DOHH2 (cell line): Measurements from ENCODE around the gene SCARB2.
"Not testable (repeated sequence)": the region's sequence is repeated elsewhere in the genome, so short reads cannot be mapped to it uniquely, and the experiment has no call there.

ENCODE experiments used
- H3F3A ChIP-seq: fragments of 200-600 bp; sonication (generic), shearing (Covaris generic); 2 replicates; pipeline ENCODE4 v1.6.0; 2016; ENCODE audit warnings: antibody characterized with exemption, mild to moderate bottlenecking; ENCODE audit not compliant: control insufficient read depth, insufficient read depth
- H3K27ac ChIP-seq: fragments of 200-600 bp; sonication (generic); 2 replicates; pipeline ENCODE4 v1.5.1; 2014; ENCODE audit warnings: low read depth, mild to moderate bottlenecking, low read length, moderate library complexity
- H3K27me3 ChIP-seq: fragments of 200-600 bp; sonication (generic); 2 replicates; pipeline ENCODE4 v1.6.1; 2014; ENCODE audit warnings: mild to moderate bottlenecking, low read length, mixed read lengths; ENCODE audit not compliant: control insufficient read depth
- H3K36me3 ChIP-seq: fragments of 200-600 bp; sonication (generic); 2 replicates; pipeline ENCODE4 v1.6.1; 2014; ENCODE audit warnings: mild to moderate bottlenecking, low read length, moderate library complexity, mixed read lengths; ENCODE audit not compliant: control insufficient read depth
- H3K4me1 ChIP-seq: fragments of 200-600 bp; sonication (generic); 2 replicates; pipeline ENCODE4 v1.6.1; 2014; ENCODE audit warnings: mild to moderate bottlenecking, low read length, mixed read lengths; ENCODE audit not compliant: control insufficient read depth
- H3K4me2 ChIP-seq: fragments of 200-600 bp; sonication (generic); 2 replicates; pipeline ENCODE4 v1.6.0; 2014; ENCODE audit warnings: mild to moderate bottlenecking, low read length, moderate library complexity
- H3K4me3 ChIP-seq: fragments of 200-600 bp; sonication (generic); 2 replicates; pipeline ENCODE4 v1.5.1; 2014; ENCODE audit warnings: mild to moderate bottlenecking, low read length, mixed read lengths
- H3K79me2 ChIP-seq: fragments of 200-600 bp; sonication (generic); 2 replicates; pipeline ENCODE4 v1.6.1; 2014; ENCODE audit warnings: mild to moderate bottlenecking, low read length, mixed read lengths; ENCODE audit not compliant: control insufficient read depth
- H3K9me2 ChIP-seq: fragments of 200-600 bp; sonication (generic); replicated peaks from 2 replicates; pipeline ENCODE4 v1.6.1; 2014; ENCODE audit warnings: mild to moderate bottlenecking, low read length, mixed read lengths; ENCODE audit not compliant: control insufficient read depth
- H3K9me3 ChIP-seq: fragments of 200-600 bp; sonication (generic); 2 replicates; pipeline ENCODE4 v1.6.1; 2014; ENCODE audit warnings: antibody characterized with exemption, low read length, mixed read lengths; ENCODE audit not compliant: control insufficient read depth, insufficient read depth
- H4K20me1 ChIP-seq: fragments of 200-600 bp; sonication (generic); 2 replicates; pipeline ENCODE4 v1.6.0; 2014; ENCODE audit warnings: low read depth, mild to moderate bottlenecking, antibody characterized with exemption, low read length, moderate library complexity; ENCODE audit not compliant: control insufficient read depth, insufficient read depth
- EZH2phosphoT487 ChIP-seq: fragments of 200-600 bp; sonication (generic); IDR thresholded peaks from 2 replicates; pipeline ENCODE4 v1.6.1; 2017; ENCODE audit warnings: borderline replicate concordance, mild to moderate bottlenecking, antibody characterized with exemption, low read length, moderate library complexity, mixed read lengths
- TF ChIP-seq, protein P1 (sequence below): fragments of 200-600 bp; sonication (generic); IDR thresholded peaks from one replicate; pipeline ENCODE4 v1.5.1; 2014; ENCODE audit warnings: antibody characterized with exemption, mild to moderate bottlenecking, low read depth, low read length; ENCODE audit not compliant: poor library complexity, severe bottlenecking

Gene SCARB2

GRCh38 chr4:76246025-76246424 is 32.4 kb upstream of the SCARB2 start:
- no peaks in the 10 kb centered on the region for H3F3A ChIP-seq
- H3K27me3 ChIP-seq, result no peaks in the 10 kb centered on the region; the same call in 1 of the 2 replicates
- H3K4me1 ChIP-seq, result no peaks in the 10 kb centered on the region
- TF ChIP-seq, protein P1, sequence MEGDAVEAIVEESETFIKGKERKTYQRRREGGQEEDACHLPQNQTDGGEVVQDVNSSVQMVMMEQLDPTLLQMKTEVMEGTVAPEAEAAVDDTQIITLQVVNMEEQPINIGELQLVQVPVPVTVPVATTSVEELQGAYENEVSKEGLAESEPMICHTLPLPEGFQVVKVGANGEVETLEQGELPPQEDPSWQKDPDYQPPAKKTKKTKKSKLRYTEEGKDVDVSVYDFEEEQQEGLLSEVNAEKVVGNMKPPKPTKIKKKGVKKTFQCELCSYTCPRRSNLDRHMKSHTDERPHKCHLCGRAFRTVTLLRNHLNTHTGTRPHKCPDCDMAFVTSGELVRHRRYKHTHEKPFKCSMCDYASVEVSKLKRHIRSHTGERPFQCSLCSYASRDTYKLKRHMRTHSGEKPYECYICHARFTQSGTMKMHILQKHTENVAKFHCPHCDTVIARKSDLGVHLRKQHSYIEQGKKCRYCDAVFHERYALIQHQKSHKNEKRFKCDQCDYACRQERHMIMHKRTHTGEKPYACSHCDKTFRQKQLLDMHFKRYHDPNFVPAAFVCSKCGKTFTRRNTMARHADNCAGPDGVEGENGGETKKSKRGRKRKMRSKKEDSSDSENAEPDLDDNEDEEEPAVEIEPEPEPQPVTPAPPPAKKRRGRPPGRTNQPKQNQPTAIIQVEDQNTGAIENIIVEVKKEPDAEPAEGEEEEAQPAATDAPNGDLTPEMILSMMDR, result no peak
- no peak for TF ChIP-seq EZH2phosphoT487
- no peaks in the 10 kb centered on the region for H3K79me2 ChIP-seq
- H3K9me3 ChIP-seq, result no peaks in the 10 kb centered on the region
- no peaks in the 10 kb centered on the region for H4K20me1 ChIP-seq
- H3K4me2 ChIP-seq, result no peak overlapping the region
- H3K9me2 ChIP-seq, result no peaks in the 10 kb centered on the region
- no peak overlapping the region for H3K27ac ChIP-seq
- H3K36me3 ChIP-seq, result no peaks in the 10 kb centered on the region
- no peak overlapping the region for H3K4me3 ChIP-seq

DNA sequence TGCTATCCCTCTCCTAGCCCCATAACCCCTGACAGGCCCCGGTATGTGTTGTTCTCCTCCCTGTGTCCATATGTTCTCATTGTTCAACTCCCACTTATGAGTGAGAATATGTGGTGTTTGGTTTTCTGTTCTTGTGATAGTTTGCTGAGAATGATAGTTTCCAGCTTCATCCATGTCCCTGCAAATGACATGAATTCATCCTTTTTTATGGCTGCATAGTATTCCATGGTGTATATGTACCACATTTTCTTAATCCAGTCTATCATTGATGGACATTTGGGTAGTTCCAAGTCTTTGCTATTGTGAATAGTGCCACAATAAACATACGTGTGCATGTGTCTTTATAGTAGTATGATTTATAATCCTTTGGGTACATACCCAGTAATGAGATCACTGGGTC is 30.3 kb upstream of the SCARB2 start:
- H3K27me3 ChIP-seq, H3K79me2 ChIP-seq, H3K4me3 ChIP-seq, H3K27ac ChIP-seq, H3K9me3 ChIP-seq, H3K4me2 ChIP-seq, H3F3A ChIP-seq, H3K4me1 ChIP-seq, H4K20me1 ChIP-seq, H3K9me2 ChIP-seq, H3K36me3 ChIP-seq: not testable (repeated sequence)

GRCh38 chr4:76240236-76240635 is 26.6 kb upstream of the SCARB2 start:
- Histone ChIP-seq H3K27ac (no peak overlapping the region), H4K20me1 (no peaks in the 10 kb centered on the region), H3K4me3 (no peak overlapping the region), H3K4me1 (no peaks in the 10 kb centered on the region), H3K9me3 (no peaks in the 10 kb centered on the region), H3K27me3 (no peaks in the 10 kb centered on the region; the same call in 1 of the 2 replicates), H3K4me2 (no peak overlapping the region), H3K36me3 (no peaks in the 10 kb centered on the region), H3K9me2 (no peaks in the 10 kb centered on the region), H3F3A (no peaks in the 10 kb centered on the region), H3K79me2 (no peaks in the 10 kb centered on the region)
- TF ChIP-seq EZH2phosphoT487, result no peak
- TF ChIP-seq, protein P1, result no peak

GRCh38 chr4:76238701-76239100 is 25.1 kb upstream of the SCARB2 start:
- H3K4me2 ChIP-seq, result no peak overlapping the region
- H3F3A ChIP-seq, result no peaks in the 10 kb centered on the region
- H4K20me1 ChIP-seq, result no peaks in the 10 kb centered on the region
- no peaks in the 10 kb centered on the region; the same call in 1 of the 2 replicates for H3K27me3 ChIP-seq
- no peak overlapping the region for H3K4me3 ChIP-seq
- TF ChIP-seq EZH2phosphoT487, result no peak
- TF ChIP-seq, protein P1, result no peak
- H3K9me2 ChIP-seq, result no peaks in the 10 kb centered on the region
- H3K9me3 ChIP-seq, result no peaks in the 10 kb centered on the region
- H3K4me1 ChIP-seq, result no peaks in the 10 kb centered on the region
- no peaks in the 10 kb centered on the region for H3K79me2 ChIP-seq
- no peak overlapping the region for H3K27ac ChIP-seq
- no peaks in the 10 kb centered on the region for H3K36me3 ChIP-seq
